ENCODE measurements around the gene KCNG2. TPM values are rescaled to one million over a fixed set of nuclear protein-coding genes. Genes with fewer than 3 reads are reported as not detected.

Gene KCNG2
- total and polyA plus RNA-seq, 2 of the 13 experiments (the other 11 are each of a cell fraction or from before 2014, with no cell fraction given): not detected

DNA sequence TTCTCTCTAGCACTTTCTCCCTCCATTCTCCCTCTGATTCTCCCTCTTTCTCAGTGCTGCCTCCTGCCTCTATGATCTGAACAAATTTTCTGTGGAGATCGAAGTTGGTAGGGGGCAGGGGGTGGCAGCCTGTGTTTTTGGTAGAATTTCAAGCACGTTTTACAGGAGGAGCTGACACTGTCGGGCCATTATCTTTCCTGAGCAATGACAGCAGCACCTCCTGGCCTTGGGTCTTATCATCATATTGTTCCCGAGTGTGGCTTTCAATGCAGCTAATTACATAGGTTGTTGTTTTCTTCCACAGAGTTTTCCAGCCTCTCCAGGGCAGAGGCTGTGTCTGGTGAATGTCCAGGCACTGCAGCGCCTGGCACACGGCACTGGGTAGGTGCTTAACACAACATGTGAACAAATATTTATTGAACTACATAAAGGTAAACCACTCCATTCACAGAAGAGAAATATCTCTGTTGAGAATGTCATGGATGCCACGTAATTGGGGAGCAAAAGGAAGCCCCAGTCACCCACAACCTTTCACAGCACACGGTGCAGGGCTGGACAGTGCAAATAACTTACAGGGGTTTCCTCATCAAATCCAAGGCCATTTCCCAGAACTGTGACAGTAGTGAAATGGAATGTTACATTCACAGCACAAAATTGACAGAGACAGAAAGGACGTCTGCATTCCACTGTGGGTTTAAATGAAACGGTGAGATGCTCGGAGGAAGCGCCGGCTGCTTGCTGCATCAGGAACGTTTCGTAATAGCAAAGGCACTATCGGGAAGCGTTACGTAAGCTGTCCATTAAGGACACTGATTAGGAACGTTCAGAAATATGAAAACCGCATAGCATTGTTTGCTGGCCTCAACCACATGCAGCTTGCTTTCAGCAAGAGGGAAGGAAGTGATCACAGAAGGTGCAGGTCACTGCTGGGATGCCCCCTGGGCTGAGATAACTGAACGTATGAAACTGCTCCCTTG, 6.5 kb upstream of the KCNG2 start (continued):
- TF ChIP-seq TSC22D2 (CRISPR knock-in tag; IDR thresholded peaks at IDR 0.05; ENCODE audit: borderline replicate concordance): no peak
- TF ChIP-seq, protein P1, sequence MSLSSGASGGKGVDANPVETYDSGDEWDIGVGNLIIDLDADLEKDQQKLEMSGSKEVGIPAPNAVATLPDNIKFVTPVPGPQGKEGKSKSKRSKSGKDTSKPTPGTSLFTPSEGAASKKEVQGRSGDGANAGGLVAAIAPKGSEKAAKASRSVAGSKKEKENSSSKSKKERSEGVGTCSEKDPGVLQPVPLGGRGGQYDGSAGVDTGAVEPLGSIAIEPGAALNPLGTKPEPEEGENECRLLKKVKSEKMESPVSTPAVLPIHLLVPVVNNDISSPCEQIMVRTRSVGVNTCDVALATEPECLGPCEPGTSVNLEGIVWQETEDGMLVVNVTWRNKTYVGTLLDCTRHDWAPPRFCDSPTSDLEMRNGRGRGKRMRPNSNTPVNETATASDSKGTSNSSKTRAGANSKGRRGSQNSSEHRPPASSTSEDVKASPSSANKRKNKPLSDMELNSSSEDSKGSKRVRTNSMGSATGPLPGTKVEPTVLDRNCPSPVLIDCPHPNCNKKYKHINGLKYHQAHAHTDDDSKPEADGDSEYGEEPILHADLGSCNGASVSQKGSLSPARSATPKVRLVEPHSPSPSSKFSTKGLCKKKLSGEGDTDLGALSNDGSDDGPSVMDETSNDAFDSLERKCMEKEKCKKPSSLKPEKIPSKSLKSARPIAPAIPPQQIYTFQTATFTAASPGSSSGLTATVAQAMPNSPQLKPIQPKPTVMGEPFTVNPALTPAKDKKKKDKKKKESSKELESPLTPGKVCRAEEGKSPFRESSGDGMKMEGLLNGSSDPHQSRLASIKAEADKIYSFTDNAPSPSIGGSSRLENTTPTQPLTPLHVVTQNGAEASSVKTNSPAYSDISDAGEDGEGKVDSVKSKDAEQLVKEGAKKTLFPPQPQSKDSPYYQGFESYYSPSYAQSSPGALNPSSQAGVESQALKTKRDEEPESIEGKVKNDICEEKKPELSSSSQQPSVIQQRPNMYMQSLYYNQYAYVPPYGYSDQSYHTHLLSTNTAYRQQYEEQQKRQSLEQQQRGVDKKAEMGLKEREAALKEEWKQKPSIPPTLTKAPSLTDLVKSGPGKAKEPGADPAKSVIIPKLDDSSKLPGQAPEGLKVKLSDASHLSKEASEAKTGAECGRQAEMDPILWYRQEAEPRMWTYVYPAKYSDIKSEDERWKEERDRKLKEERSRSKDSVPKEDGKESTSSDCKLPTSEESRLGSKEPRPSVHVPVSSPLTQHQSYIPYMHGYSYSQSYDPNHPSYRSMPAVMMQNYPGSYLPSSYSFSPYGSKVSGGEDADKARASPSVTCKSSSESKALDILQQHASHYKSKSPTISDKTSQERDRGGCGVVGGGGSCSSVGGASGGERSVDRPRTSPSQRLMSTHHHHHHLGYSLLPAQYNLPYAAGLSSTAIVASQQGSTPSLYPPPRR (CRISPR knock-in tag; IDR thresholded peaks at IDR 0.05; ENCODE audit: borderline replicate concordance): no peak
- no peak for TF ChIP-seq MLLT10 (CRISPR knock-in tag; IDR thresholded peaks at IDR 0.05)
- TF ChIP-seq HNRNPLL (IDR thresholded peaks at IDR 0.05; ENCODE audit: low read depth, low read length, poor library complexity, severe bottlenecking): no peak
- TF ChIP-seq FOSL2 (CRISPR knock-in tag; IDR thresholded peaks at IDR 0.05): peak; percentile 98
- TF ChIP-seq ZNF564 (CRISPR knock-in tag; IDR thresholded peaks at IDR 0.05): no peak
- TF ChIP-seq ZNF530 (CRISPR knock-in tag; IDR thresholded peaks at IDR 0.05; ENCODE audit: low read depth): no peak
- TF ChIP-seq, protein P2, sequence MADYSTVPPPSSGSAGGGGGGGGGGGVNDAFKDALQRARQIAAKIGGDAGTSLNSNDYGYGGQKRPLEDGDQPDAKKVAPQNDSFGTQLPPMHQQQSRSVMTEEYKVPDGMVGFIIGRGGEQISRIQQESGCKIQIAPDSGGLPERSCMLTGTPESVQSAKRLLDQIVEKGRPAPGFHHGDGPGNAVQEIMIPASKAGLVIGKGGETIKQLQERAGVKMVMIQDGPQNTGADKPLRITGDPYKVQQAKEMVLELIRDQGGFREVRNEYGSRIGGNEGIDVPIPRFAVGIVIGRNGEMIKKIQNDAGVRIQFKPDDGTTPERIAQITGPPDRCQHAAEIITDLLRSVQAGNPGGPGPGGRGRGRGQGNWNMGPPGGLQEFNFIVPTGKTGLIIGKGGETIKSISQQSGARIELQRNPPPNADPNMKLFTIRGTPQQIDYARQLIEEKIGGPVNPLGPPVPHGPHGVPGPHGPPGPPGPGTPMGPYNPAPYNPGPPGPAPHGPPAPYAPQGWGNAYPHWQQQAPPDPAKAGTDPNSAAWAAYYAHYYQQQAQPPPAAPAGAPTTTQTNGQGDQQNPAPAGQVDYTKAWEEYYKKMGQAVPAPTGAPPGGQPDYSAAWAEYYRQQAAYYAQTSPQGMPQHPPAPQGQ (CRISPR knock-in tag; IDR thresholded peaks at IDR 0.05; ENCODE audit: borderline replicate concordance): no peak
- TF ChIP-seq ISL2 (CRISPR knock-in tag; IDR thresholded peaks at IDR 0.05): peak; percentile 77; the same call in 1 of the 2 replicates
- no peak; the same call in 1 of the 2 replicates for TF ChIP-seq SOX13 (IDR thresholded peaks at IDR 0.05)
- TF ChIP-seq SOX13 (CRISPR knock-in tag; conservative IDR thresholded peaks at IDR 0.05 in 1 of 2, IDR thresholded peaks at IDR 0.05 in 1 of 2): peak in 1 of 2 experiments; percentile 93; a peak in 2 of 4 replicates
- TF ChIP-seq, protein P3, sequence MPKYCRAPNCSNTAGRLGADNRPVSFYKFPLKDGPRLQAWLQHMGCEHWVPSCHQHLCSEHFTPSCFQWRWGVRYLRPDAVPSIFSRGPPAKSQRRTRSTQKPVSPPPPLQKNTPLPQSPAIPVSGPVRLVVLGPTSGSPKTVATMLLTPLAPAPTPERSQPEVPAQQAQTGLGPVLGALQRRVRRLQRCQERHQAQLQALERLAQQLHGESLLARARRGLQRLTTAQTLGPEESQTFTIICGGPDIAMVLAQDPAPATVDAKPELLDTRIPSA (CRISPR knock-in tag; IDR thresholded peaks at IDR 0.05; ENCODE audit: borderline replicate concordance): no peak
- TF ChIP-seq ZNF841 (CRISPR knock-in tag; IDR thresholded peaks at IDR 0.05; ENCODE audit: borderline replicate concordance): no peak
- no peak for TF ChIP-seq SAFB2 (CRISPR knock-in tag; IDR thresholded peaks at IDR 0.05; ENCODE audit: borderline replicate concordance, low read depth)
- no peak for TF ChIP-seq ZNF737 (CRISPR knock-in tag; IDR thresholded peaks at IDR 0.05; ENCODE audit: borderline replicate concordance)
- TF ChIP-seq STAT5B (CRISPR knock-in tag; IDR thresholded peaks at IDR 0.05): no peak
- TF ChIP-seq PHF21A (CRISPR knock-in tag; IDR thresholded peaks at IDR 0.05): peak; percentile 70; the same call in 1 of the 2 replicates
- TF ChIP-seq ZNF264 (CRISPR knock-in tag; IDR thresholded peaks at IDR 0.05): no peak
- TF ChIP-seq TCF7 (IDR thresholded peaks at IDR 0.05; ENCODE audit: low read depth): peak; percentile 36; the same call in 1 of the 2 replicates
- no peak for TF ChIP-seq ZNF724P (CRISPR knock-in tag; IDR thresholded peaks at IDR 0.05; ENCODE audit: borderline replicate concordance)
- TF ChIP-seq IKZF1 (IDR thresholded peaks at IDR 0.05): no peak
- peak; percentile 29; the same call in 1 of the 2 replicates for TF ChIP-seq ZC3H13 (CRISPR knock-in tag; IDR thresholded peaks at IDR 0.05)
- TF ChIP-seq DNMT1 (CRISPR knock-in tag; IDR thresholded peaks at IDR 0.05): no peak

All from HepG2 (cell line).